ENCODE measurements around the gene TMA16.
"Not testable (repeated sequence)": the region's sequence is repeated elsewhere in the genome, so short reads cannot be mapped to it uniquely, and the experiment has no call there.

The TMA16 gene

DNA sequence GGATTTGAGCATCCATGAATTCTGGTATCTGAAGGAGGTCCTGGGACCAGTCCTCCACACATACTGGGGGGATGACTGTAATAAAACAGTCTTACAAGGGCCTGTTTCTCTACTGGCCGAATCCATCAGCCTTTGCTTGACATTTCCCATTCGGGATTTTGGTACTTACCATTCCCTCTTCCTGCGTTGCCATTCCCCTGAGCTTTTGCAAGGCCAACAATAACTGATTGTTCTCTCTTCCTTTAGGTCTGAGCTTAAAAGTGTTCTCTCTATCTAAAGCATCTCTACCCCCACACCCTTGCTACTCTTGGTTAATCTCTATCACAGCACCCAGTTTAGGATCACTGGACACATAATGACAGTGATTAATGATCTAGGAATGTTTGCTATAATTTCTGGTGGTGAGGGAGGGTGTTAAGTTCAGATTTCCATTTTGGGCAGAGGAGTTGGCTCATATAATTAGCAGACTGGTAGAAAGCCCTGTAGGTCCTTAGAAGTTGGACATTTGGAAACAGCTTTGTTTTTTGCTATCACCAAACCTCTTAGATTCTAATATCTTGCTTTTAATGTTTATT lies 29.4 kb downstream of the TMA16 start:
- no peak for DNase-seq

GRCh38 chr4:163525982-163526381 lies 31.5 kb downstream of the TMA16 start:
- no peak for DNase-seq

- no peak for DNase-seq
Measured at GRCh38 chr4:163527172-163527571, 32.7 kb downstream of the TMA16 start.

DNA sequence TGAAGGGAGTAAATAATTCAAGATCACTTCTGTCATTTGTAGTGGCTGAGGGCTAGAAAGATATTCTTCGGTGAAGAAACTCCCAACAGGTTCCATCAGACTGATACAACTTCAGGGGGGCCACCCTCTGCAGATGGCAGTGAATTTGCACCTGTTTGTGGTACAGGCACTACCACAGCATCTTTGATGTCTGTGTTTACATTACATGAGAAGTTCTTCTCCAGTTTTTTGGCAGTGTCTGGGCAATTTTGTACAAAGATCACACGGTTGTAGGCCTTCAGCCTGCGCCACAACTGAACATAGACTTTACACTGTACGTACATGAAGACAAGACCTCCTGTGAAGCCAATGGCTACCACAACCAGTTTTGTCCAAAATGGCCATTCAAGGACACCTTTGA lies 34.2 kb downstream of the TMA16 start:
- DNase-seq = no peak

DNA sequence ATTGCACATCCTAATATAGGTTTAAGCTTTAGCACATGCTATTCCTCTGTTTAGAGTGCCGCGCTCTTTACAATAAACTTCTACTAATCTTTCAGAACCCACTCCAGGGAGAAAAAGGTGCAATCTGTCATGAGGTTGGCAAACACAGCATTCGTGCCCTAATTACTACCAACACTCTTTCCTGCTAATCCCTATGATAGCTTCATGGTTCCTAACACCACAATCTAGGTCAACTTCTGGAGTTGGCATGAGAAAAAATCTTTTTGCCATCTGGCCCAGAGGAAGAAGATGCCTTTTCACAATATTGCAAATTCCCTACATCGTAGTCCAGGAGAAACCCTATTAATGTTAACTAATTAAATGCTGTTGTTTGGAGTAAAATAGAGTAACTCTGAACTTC lies 39.6 kb downstream of the TMA16 start:
- no peak for DNase-seq

GRCh38 chr4:163535657-163536056 lies 41.2 kb downstream of the TMA16 start:
- no peak for DNase-seq

DNA sequence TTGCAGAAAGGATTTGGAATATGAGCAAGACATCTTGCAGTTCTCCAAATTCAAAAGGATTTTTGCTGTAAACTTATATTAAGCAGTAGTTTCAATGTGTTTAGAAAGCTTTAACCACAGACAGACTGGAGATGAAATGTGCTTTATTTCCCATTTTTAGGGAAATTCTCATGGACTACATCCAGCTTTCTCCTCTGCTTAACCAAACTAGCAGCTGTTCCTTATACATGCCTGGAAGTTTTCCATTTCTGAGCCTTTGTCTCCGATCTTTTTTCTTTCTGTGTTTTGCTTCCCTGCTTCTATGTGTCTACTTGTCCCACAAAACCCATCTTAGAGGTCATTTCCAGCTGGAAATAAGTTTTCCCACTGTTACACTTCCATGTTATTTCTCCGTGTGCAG lies 41.6 kb downstream of the TMA16 start:
- no peak for DNase-seq

- no peak for DNase-seq
Measured at GRCh38 chr4:163537114-163537513, 42.6 kb downstream of the TMA16 start.

- DNase-seq = not testable (repeated sequence)
Measured at GRCh38 chr4:163538820-163539219, 44.3 kb downstream of the TMA16 start.

- DNase-seq = no peak
Measured at GRCh38 chr4:163540448-163540847, 46.0 kb downstream of the TMA16 start.

DNA sequence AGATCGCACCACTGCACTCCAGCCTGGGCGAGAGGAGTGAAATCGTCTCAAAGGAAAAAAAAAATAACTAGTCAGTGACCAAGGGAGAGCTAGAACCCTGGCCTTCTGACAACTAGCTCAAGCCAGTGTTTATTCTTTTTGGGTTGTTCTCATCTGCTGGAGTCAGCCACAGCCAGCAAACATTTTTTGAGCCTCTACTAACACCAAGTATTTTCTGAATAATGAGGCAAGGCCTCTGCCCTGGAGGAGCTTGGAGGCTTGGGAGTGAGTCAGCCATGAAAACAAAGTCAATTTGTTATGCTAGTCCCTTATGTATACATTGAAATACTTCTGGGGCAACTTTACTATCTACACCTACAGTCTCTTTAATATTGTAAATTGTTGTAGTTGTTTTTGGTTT lies 46.5 kb downstream of the TMA16 start:
- DNase-seq = no peak

- no peak for DNase-seq
Measured at GRCh38 chr4:163542275-163542674, 47.8 kb downstream of the TMA16 start.

DNA sequence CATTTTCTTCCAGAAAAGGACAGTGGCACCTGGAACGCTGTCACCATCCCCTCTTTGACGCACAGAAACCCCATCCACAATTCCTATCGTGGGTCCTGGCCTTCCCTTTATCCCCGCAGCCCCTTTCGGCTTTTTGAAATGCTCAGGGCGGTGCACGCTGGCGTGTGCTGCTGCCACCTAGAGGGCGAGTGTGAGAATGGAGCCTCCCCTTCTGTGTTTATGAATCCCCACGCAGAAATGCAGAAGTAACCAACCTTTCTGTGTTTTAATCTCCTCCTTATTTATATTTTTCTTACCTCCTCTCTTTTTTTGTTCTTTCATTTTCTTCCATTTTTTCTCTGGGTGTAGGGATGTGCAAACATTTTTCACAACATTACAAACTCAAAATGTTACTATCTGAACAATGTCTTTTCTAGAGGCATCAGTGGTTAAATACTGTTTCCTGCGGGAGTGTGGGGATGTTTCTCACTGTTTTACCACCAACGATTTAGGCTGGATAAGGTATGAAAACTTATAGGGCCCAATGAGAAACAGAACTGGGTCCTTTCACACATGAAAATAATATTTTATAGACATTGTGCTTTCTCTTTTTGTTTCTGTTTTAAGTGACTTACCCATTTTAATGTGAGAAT lies 50.0 kb downstream of the TMA16 start:
- DNase-seq = peak; percentile 64

DNA sequence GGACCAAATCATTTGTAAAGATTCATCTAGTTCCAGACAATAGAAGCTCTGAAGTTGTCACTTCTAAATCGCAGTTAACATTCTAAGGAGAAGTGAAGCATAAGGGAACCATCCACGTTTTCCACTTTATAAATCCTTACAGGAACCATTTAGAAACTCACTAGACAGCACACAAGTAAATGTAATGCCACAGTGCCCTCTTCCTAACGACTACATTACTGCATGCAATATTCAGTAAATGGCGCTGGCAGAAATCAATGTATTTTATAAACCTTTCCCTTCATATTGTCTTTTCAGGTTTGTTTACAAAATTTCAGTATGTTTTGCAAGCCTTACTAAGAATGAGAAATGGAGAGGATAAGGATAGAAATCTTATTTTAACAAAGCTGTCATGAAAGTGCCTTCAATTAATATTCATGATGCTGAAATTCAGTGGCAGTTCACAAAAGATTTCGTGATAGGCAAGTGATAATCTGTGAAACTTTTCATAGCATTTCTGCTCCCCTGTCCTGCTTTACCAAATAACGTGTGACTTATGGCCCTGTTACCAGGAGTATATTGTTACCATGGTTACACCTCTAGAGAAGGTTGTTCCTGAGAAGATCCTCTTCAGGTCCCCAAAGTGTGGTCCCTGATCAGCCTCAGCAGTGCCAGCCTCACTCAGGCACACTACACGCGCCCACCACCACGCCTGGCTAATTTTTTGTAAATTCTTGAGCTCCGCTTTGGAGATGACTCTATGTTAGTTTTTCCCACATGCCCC lies 54.2 kb downstream of the TMA16 start:
- DNase-seq = peak; percentile 13

GRCh38 chr4:163550869-163551267 lies 56.4 kb downstream of the TMA16 start:
- no peak for DNase-seq

DNA sequence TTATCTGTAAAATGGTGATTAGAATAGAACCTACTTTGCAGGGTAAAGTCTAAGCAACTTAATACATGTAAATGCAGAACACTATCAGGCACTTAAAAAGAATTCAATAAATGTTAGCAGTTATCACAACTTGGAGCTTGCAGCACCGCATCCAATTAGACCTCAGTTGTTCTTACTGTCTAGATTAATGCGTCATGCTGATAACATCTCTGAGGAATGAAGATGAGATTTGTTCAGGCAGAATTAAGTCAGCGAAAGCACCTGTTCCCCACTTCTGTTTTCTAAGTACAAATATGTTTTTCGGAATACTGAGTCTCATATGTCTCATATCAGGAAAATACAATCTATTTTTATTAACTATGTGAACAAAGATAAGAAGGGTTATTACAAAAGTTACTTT lies 58.7 kb downstream of the TMA16 start:
- DNase-seq = no peak

DNA sequence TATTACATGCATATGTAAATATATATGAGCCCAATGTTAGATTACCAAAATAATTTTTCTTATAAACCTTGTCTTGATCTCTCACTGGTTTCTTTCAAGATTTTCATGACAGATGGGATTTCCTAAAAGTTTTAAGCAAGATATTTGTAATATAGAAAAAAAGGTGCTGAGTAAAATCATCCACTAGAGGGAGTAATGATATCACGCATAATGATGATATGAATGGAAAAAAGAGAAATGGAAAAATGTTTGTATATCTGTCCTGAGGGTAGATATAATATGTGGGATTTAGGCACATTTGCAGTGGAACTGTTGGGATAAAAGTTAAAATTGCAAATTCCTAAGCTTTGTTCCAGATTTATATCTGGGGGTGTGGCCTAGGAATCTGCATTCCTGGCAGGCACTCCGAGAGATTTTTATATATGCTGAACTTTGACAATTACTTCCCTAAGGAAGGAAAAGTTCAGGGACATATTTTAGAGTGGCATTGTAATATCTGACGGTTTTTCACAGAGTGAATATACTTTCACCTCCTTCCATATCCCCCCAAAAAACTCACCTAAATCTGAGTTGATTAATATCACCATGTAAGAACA lies 60.5 kb downstream of the TMA16 start:
- DNase-seq = no peak

DNA sequence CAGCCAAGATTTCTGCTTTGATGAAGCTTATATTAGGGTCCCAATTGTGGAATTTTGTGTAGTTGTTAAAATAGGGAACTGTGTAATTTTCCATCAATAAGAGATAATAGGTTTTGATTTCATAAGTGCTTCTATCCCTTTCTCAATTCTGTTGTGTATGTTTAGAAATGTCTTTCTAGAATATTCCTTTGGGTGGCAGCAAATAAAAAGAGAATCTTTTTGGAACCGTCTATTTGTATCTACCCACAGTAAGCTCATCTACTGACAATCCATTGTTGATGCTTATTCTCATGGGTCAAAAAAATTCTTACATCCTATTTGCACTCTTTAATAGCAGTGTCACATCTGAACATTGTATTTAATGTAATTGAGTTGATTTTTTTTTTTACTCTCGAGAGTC lies 61.7 kb downstream of the TMA16 start:
- no peak for DNase-seq

DNA sequence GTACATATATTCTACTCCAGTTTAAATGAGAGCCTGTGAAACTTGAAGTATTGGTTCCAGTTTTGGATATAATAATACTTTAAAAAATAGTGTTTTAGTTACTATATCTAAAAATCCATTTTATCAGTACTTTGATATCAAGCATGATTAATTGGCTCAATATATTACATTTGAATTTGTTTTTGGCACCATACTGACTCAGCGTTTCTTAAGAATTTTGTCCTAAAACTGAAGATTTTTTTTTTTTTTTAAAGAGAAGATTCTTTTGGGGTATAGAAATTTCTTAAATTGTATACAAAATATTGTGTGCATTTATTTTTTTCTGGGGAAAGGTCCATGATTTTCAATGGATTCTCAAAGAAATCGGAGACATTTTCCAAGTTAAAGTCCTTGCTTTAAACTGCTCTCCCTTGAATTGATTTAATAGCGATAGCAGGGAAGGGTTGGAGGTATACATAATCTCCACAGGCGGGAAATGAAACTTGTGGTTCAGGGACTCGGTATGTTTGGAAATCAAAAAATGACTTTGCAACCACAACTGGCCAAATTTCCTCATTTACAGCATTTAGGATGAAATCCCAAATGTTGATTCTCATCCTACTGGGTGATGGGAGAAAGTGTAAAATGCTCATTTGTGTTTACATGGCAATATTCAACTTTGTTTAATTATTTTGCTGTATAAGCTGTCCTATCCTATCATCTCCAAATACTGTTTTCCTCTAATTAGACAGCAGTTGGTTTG lies 62.3 kb downstream of the TMA16 start:
- DNase-seq = no peak

- DNase-seq = no peak
Measured at GRCh38 chr4:163558539-163559044, 64.1 kb downstream of the TMA16 start.

DNA sequence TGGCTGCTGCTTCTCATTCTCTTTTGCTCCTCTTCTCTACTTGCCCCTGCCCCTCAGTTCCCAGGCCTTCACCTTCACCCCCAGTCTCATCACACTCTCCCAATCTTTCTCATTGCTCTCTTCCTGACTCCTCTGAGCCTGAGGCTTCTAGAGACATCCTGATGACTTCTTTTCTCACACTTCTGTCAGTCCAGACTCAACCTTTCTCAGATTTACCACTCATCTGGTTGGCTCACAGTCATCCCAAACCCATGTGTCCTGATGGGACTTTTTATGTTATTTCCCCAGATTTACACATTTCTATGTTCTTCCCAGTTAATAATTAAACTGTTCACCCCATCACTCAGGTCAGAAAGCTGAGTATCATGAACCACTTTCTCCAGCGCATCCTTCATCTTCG lies 68.0 kb downstream of the TMA16 start:
- no peak for DNase-seq

DNA sequence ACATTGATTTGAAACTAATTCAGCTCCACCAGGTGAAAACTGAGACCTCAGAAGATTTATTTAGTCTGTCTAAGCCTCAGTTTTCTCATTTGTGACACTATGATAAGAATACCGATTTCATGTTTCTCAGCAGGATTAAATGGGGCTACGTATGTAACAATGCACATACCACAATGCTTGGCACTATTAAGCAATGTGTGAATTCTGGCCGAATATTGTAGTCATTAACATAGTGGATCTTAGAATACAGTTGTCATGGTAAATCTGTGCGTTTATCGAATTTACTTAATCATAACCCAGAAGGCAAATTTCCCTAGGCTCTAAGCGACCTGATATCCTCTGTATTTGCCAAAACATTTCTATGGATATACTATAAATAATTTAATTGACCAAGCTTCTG lies 69.1 kb downstream of the TMA16 start:
- no peak for DNase-seq

DNA sequence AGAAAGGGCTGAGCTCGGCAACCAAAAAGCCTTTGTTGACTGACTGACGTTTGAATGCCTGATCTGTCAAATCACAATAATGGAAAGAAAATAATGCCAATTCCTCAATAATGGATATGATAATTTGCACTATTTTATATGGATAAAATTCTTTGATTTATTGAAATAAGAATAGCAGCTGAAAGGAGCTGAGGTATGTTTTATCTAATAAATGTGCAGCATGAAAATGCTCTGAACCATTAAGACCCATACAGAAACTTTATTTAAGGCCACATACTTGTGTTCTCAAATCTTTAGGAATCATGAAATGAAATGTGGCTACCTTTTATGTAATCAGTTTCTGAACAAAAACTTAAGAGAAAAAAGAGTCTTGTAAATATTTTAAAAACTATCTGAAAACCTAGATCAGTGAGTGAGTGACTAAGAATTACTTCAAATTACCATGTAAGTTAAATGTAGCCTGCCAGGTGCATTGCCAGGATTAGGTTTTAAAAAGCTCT lies 69.8 kb downstream of the TMA16 start:
- DNase-seq = no peak

Measured in RPMI8226 (cell line).